GM18861 (cell line): Measurements from ENCODE around the gene CGB8.
A peak's percentile ranks its signal among the peaks of the same experiment; 100 is the strongest.
"Not testable (repeated sequence)": the region's sequence is repeated elsewhere in the genome, so short reads cannot be mapped to it uniquely, and the experiment has no call there.

Experiments used
- ATAC-seq: cut with Tn5 transposase; IDR thresholded peaks from one replicate; pipeline ENCODE4 v1.9.1; 2021; ENCODE audit not compliant: unreplicated experiment

Gene CGB8

DNA sequence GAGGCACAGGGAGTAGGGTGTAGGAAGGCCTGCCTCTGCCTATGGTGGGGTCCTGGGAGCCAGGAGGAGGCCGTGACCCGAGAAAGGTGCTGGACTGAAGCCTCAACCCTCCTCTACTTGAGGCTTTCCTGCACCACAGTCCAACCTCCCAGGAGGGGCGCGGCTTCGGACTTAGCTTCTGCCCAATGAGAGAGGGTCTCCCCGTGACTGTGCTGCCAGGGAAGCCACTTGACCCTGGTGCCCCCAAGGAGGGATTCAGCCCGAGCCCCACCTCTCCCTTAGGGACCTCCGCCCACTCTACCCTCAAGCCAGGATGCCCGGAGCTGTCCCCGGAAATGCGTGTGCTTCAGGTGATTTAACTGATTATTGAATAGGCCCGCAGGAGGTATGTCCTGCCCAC, at the start of gene CGB8:
TSS of gene CGB8 (minus strand) at position 101 of the 400 bp plus-strand sequence. CDS start 372 bp downstream, outside the sequence.
- ATAC-seq: not testable (repeated sequence)

DNA sequence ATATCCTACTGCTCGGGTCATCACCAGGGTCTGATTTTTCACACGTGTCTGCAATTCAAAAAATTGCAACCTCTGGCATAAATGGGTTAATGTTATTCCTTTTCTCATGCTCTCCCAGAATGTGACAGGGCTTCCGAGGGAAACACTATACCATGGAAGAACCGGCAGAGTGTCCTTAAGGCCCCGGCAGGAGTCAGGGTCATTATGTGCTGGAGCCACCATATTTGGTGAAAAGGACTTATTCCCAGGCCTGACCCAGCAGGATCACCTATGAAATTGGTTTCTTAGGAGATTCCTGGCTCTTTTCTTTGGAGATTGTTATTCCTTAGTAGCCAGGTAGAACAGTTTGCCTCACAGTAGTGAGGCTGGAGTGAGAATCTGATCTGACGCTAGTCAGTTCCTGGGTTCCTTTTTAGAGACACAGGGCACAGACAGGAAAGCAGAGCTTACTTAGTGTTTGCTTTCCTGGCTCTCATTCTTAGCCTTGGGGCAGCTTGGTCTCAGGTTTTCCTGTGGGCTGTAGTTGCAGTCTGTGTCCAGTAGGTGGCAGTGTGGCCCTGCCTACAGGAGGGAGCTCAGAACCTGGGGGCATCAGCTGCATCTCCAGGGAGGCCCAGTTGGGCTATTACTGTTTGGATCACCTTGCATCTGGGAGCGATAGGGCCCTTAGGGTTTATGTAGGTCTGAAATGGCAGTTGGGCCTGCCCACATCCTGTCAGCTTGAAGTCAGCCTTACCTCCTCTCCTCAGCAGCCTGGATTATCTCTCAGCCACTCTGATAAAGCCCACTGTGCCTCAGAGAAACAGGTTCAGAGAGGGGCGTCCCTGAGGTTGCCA, 48.8 kb upstream of the CGB8 start:
- no peak for ATAC-seq

DNA sequence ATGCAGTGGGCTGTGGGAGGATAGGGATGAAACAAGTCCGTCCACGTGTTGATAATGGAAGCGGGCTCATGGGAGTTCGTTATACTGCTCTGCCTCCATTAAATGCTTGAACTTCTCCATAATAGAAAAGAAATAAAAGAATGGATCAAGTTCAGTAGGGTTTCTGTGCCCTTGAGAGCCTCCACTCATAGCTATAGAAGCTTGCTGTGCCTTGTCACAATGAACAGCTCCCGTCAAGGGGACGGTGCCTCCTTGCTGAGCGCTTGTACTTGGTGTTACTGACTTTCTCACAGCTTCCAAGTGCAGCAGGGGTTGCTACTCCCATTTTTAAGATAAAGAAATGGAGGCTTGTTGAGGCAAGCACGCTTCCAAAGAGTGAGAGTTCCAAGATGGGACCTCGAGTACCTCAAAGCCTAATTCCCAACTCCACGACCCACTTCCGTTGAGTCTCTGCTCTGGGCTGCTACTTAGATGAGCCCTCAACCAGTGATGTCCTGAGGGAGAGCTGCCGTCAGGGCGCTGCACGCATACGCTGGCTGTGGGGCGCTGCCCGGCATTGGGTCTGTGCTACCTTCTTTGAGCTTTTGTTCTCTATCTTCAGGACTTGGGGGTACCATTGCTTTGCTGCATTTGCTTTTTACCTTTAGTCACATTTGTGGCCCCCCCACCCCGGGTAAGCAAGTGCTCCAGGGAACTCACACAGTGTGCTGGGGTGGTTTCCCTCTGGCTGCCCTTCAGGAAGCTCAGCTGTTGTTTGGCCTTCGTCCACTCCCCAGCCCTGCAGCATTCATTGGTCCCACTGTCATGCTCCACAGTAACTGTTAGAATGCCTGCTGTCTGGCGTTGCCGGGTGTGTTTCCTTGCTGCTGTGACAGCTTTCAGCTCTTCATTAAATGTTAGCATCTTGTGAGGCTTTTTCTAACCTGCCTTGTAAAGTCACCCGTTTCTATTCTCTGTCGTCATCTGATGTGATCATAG, 45.9 kb upstream of the CGB8 start:
- no peak for ATAC-seq

DNA sequence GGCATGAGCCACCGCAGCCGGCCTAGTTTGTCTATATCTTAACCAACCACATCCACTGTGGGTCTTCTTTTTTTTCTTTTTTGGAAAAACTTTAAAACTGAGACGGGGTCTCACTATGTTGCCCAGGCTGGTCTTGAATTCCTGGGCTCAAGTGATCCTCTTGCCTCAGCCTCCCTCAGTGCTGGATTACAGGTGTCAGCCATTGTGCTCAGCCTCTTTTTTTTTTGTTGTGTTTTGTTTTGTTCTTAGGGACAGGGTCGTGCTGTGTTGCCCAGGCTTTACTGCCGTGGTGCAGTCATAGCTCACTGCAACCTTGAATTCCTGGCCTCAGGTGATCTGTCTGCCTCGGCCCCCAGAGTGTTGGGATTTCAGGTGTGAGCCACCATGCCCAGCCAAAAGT, 43.8 kb upstream of the CGB8 start:
- no peak for ATAC-seq

DNA sequence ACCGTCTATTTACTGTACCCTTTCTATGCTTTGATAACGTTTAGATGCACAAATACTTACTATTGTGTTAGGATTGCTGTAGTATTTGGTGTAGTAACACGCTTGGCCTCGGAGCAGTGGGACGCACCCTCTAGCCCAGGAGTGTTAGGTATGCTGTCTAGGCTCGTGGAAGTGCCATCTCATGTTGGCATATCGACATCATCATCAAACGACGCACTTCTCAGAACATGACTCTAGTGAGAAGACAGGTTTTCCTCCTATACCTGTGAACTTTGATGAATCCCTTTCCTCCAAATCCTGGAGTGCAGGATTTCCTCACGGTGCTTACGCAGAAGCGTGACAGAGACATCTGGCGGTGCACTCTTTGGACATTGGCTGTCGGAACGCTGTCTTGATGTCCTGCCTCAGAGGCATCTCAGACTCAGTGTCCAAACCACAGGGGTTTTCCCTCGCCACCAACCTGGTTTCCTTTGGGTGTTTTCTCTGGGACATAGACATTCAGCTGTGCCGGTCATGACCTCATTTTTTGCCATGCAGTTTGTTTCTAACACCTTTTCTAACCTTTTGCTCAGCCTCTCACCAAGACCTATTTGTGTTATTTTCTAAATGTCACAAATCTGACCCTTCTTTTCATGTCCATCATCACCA, 42.6 kb upstream of the CGB8 start:
- ATAC-seq: no peak

DNA sequence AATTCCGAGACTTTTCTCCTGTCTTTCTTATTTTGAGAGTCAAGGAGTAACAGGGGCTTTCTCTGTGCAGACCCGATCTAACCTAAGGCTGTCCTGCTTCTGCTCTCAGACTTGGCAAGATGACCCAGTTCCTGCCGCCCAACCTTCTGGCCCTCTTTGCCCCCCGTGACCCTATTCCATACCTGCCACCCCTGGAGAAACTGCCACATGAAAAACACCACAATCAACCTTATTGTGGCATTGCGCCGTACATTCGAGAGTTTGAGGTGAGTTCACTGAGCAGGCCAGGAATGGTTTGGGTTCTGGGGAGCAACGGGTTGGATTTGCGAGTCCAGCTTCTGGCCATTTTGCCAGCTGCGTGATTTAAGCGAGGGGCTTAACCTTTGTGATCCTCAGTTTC, 37.4 kb upstream of the CGB8 start:
- no peak for ATAC-seq

DNA sequence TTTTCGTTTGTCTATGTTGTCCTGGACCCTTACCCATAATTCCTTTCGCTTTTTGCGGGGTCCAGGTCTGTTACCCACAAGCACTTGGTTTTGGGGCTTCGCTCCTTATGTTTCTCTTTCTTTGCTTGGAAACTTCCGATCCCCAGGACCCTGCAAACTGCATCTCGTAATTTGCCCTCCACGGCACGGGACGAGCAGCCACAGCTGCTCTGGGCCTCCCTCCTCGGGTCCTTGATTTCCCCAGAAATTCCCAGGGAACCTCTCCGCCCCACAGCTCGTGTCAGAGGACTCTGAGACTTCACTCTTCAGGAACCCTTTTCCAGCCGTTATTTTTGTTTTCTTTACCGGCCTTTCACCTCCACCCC, 36.9 kb upstream of the CGB8 start:
- ATAC-seq: no peak

DNA sequence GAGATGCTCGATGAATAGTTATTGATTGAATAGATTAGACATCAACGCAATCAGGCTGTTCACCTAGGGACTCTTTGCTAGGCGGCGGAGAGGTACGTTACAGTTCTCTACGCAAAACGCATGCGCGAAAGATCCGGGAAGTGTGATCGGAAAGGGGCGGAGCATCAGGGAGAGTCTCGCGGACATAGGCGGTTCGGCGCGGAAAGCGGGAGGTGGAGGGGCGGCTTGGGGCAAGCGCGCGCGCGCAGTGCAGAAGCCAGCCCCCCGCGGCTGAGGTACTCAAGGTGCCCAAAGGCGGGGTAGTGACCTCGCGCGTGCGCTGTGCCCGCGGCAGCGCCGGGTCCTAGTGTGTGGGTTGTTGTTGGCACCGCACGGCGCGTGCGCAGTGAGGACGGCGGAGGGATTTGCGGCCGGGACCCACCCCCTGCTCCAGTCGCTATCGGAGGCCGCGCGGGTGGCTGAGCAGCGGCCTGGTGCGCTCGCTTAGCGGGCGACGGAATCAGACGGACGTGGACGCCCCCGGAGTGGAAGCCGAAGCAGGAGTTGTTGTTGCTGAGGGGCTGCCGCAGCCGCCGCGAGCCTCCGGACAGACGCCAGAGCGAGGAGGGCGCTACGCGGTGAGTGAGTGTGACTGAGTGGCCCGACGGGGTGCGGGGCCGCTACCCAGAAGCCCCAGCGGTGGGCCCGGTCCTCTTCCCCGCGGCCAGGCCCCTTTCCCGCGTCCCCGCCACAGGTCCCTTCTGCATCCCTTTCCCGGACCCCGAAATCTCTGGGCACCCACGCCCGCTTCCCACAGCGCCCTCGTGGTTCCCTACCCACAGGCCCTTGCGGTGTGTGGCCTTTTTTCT, 36.3 kb upstream of the CGB8 start, which contains the start of gene SNRNP70:
TSS of gene SNRNP70 (plus strand) at position 432 of the 848 bp plus-strand sequence. CDS start 964 bp downstream, outside the sequence.
- ATAC-seq: peak; percentile 85

DNA sequence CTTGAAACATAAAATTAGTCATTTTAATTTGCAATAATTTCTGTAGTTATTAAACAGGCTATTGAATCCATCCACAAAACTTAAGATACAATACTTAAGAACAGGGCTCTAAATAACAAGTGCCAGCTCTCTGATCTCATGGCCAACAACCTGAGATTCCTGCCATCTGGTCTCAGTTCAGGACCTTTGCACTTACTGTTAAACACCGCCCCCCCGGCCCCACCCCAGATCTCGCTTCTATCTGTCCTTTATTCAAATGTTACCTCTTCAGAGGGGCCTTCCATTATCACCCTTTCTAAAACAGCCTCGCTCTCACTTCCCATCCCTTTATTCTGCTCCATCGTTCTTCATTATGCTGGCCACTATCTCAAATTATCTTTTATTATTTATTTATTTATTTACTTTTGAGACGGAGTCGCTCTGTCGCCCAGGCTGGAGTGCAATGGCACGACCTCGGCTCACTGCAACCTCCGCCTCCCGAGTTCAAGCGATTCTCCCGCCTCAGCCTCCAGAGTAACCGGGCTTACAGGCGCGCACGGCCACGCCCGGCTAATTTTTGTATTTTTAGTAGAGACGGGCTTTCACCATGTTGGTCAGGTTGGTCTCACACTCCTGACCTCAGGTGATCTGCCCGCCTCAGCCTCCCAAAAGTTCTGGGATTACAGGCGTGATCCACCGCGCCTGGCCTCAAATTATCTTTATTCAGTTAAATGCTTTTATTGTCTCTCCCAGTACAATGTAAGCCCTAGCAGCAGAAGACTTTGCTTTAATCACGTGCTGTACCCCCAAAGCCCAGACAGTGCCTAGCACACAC, 35.5 kb upstream of the CGB8 start:
- no peak for ATAC-seq

DNA sequence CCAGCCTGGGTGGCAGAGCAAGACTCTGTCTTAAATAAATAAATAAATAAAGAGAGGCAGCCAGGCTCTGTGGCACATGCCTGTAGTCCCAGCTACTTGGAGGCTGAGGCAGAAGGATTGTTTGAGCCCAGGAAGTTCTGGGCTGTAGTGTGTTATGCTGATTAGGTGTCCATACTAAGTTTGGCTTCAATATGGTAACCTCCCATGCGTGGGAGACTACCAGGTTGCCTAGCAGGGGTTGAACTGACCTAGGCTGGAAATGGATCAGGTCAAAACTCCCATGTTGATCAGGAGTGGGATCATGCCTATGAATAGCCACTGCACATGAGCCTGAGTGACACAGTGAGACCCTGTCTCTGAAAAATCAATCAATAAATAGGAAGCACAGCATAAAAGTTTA, 32.4 kb upstream of the CGB8 start:
- ATAC-seq: no peak

DNA sequence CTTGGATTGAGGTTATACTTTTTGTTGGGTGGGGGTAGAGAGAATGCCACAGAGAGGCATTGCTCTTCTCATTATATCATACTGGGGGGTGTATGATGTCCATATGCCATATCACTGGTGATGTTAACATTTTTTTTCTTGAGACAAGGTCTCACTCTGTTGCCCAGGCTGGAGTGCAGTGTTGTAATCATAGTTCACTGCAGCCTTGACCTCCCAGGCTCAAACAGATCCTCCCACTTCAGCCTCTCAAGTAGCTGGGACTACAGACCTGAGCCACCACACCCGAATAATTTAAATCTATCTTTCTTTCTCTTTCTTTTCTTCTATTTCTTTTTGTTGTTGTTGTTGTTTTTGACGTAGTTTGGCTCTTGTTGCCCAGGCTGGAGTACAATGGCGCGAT, 31.5 kb upstream of the CGB8 start:
- ATAC-seq: no peak

DNA sequence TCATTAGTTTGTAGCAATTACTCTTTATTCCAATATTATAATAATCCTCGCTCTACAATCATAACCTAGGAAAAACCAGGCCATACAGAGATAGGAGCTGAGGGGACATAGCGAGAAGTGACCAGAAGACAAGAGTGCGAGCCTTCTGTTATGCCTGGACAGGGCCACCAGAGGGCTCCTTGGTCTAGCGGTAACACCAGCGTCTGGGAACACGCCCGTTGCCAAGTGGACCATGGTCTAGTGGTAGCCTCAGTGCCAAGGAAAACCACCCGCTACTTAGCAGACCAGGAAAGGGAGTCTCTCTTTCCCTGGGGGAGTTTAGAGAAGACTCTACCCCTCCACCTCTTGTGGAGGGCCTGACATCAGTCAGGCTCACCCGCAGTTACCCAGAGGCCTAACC, 26.0 kb upstream of the CGB8 start:
- not testable (repeated sequence) for ATAC-seq

DNA sequence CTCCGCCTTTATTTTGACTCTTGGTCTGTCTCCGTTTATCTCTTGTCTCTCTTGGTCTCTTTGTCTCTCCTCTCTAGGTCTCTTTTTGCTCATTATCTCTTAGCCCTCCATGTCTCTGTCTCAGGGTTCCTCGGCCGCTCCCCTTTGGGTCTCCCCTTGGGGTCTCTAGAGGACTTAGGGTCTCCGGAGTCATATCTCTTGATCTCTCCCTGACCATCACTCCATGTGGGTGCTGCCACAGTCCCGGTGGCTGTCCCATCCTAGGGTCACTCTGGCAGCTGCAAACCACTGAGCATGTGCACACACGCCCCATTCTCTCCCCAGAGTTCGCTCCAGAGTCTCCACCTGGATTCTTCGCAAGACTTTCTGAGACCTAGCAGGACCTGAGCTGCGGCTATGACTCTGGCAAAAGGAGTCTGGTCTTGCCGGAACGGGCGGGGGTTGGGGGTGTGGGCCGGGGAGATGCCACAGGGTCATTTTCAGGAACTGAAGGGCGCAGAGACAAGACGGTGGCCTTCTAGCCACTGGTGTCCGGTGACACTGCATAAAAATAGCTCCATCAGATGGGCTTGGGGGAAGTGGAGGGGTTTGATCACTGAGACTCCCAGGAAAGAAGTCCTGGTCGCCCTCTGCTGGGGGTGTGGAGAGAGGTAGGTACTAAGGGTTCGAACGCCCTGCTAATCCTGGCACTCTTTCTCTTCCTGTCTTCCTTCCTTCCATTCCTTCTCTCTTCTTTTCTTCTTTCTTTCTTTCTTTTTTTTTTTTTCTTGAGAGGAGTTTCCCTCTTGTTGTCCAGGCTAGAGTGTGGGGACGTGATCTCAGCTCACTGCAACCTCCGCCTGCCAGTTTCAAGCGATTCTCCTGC, 24.8 kb upstream of the CGB8 start:
- ATAC-seq: no peak

DNA sequence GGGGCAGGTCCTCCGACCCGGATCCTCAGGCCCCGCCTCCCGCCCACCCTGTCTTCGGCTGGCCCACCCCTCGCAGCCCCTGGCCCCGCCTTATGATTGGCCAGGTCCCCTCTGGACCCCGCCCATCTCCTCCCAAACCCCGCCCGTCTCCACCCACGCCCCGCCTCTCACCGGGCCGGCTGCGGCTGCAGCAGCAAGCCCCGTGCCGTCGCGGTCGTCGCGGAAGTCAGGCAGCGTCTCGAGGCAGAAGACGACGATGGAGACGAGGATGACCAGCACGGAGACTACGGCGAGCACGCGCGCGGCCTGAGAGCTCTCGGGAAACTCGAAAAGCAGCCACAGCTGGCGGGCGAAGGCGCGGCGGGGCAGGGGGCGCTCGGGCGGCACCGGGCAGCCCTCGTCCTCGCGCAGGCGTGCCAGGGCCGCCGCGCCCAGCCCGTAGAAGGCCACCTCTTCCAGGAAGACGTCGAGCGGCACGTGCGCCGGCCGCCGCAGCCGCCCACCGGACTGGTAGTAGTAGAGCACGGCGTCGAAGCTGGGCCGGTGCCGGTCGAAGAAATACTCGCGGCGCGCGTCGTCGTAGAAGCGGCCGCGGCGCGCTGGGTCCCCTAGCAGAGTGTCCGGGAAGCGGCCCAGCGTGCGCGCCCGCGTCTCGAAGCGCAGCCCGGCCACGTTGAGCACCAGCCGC, 23.1 kb upstream of the CGB8 start:
- no peak for ATAC-seq

DNA sequence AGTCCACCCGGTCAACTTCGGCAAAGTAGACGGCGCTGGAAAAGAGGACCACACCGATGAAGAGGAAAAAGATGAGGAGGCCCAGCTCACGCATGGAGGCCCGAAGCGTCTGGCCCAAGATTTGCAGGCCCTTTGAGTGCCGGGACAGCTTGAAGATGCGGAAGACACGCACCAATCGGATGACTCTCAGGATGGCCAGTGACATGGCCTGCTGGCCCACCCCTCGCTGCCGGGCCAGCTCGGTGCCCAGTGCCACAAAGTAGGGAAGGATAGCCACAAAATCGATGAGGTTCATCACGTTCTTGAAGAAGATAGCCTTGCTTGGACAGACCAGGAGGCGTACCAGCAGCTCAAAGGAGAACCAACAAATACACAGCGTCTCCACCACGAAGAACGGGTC, 21.5 kb upstream of the CGB8 start:
- no peak for ATAC-seq

DNA sequence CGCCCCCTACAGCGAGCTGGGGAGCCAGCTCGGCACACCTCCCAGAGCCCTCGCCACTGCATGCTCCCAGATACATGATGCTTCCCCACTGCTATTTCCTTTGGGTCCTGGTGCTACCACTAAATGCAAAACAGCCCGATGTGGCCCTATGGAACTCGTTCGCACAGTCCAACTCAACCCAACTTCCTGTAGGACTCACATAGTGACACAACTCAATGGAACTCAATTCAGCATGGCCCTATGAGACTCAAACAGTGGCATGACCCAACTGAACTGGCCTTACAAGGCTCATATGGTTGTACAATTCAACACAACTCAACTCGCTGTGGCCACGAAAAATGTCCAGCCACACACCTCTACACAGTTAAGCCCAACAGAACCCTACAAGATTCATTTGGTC, 20.1 kb upstream of the CGB8 start:
- no peak for ATAC-seq

DNA sequence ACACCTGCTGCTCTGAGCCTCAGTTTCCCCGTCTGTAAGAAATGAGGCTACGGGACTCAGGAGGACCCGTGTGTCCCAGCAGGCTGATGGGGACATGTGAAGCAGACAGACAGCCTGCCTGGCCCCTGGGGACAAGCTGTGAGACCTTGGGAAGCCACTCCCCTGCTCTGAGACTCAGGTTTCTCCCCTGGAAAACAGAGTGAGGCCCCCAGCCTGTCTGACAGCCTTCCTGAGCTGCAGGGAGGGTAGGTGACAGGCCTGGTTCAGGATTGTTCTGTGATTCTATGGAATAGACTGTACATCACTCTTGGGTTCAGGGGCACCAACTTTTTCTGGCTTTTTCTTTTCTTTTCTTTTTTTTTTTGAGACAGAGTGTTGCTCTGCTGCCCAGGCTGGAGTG, 18.6 kb upstream of the CGB8 start:
- ATAC-seq: no peak

DNA sequence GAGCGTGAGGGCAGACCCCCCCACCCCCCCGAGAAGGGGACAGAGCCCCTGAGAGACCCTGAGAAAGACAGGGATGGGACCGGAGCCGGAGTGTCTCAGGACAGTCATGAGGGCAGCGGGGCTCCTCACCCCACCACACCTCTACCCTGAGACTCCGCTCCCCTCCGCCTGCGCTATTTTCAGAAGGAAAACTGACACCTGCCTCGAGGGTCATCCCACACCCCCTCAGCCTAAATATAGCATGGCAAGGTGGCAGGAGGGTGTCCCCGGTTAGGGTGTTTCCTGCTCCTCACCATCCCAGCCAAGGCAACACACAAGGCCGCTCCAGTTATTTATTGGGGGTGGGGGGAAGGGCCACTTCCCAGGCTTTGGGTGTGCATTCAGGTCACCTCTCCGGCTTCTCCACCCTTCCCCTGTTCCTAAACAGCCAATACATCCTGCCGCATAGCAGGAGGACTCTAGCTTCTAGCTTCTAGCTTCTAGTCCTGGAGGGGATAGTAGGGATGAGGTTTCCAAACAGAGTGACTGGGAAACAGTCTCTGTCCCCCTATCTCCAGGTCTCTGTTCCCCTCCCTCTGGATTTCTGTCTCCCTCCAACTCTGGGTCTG, 17.1 kb upstream of the CGB8 start:
- ATAC-seq: no peak
